ENCODE data around the gene TBC1D24. TPM values are rescaled to one million over a fixed set of nuclear protein-coding genes. Genes with fewer than 3 reads are reported as not detected.
"Not testable (repeated sequence)": the region's sequence is repeated elsewhere in the genome, so short reads cannot be mapped to it uniquely, and the experiment has no call there.

TBC1D24 gene
- total RNA-seq, 2 donors from 2014 or later, result 11.4 to 13.3 TPM

DNA sequence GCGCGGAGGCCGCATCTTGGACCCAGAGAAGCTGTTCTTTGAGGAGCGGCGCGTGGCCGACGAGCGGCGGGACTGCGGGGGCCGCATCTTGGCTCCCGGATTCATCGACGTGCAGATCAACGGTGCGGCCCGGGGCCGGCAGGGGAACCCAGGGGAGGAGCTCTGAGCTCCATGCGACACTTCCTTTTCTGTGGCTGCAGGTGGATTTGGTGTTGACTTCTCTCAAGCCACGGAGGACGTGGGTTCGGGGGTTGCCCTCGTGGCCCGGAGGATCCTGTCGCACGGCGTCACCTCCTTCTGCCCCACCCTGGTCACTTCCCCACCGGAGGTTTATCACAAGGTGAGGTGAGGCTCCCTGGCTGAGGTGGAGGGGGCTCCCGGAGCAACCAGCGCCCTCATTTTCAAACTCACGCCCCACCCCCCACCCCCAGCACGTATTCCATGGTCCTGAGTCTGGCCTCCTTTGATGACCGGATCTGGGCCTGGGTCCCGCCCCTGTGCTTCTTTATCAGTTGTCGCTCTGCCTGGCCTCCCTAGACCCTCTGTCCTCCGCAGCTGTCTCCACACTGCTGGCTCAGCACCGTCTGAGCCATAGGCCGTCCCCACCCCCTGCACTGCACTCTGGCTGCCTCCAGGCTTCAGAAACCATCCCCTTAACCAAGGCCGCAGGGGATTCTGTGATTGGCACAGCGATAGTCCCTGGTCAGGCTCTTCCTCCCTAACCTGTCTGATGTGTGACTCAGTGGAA lies 46.0 kb downstream of the TBC1D24 start:
- intact Hi-C loops (cut with DNase I), result loop anchor here in 1 of 2 donors (10.0 kb wide), 1 partner anchor 316 kb away; the partner anchor contains the start of gene MLST8
- DNase-seq (ENCODE audit: low spot score), result peak; percentile 89

DNA sequence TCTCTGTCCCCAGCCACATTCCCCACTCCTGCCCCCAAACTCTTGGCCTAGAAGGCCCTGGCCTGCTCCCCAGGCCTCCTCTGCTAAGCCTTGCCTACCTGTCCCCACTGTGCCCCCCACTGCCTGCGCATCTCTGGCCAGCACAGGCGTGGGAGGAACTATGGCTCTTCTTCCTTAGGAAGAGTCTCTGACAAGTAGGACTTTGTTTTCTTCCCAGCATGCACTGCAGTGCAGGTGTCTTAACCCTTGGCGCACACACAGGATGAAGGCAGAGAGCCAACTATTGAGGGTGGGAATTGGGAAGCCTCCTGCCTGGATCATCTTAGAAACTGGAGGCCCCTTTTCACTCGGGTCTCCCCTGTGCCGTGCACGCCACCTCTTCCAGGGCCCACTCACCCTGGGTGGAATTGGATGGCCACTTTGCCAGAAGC lies 48.9 kb downstream of the TBC1D24 start:
- intact Hi-C loops (cut with DNase I), result loop anchor here in 1 of 2 donors (10.0 kb wide), 1 partner anchor 319 kb away; the partner anchor contains the start of gene MLST8
- no peak for DNase-seq (ENCODE audit: low spot score)

DNA sequence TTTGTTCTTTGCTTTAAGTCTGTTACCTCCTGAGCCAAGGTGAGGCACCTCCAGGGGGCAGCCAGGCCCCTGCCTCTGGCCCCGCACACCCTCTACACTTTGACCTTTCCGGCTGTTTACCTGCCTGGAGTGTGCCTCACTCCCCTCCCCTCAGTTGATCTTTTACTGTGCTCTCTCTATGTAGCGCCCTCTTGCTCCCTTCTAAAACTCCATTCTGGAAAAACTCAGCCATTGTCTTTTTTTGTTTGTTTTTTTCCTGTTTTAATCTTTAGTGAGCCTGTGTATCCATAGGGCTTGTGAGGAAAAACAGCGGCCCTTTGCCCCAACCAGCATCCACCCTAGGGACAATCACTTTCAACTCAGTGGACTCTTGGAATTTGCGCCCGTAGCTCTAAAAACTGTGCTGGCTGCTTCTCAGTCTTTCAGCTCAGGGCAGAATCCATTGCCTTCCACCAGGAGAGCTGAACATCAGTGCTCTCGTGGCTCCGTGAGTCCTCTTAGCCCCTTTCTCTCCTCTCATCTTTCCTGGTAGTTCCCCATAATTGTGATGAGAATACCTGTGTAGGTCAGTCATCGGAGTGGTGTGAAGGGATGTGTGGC lies 49.5 kb downstream of the TBC1D24 start:
- DNase-seq (ENCODE audit: low spot score), result no peak
- intact Hi-C loops (cut with DNase I), result loop anchor here in 1 of 2 donors (10.0 kb wide), 1 partner anchor 320 kb away; the partner anchor contains the start of gene MLST8

DNA sequence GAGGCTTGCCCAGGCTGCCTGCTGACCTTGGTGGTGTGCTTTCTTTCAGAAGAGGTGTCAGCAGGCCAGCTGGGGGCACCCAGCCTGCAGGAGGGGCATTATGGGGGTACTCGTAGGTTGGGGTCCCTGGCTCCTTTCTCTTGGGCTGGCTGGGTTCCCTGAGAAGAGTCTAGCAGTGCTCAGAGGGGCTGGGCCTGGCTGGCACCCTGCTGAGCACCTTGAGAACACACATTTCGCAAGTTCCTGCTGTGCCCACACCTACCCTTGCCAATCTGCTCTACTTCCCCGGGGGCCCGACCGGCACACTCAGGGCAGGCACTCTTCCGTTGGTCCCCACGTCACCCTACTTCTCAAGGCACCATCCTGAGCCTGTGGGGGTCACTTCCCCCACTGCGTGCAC lies 51.2 kb downstream of the TBC1D24 start:
- DNase-seq (ENCODE audit: low spot score), result no peak
- intact Hi-C loops (cut with DNase I), result loop anchor here in 1 of 2 donors (10.0 kb wide), 1 partner anchor 321 kb away; the partner anchor contains the start of gene MLST8

DNA sequence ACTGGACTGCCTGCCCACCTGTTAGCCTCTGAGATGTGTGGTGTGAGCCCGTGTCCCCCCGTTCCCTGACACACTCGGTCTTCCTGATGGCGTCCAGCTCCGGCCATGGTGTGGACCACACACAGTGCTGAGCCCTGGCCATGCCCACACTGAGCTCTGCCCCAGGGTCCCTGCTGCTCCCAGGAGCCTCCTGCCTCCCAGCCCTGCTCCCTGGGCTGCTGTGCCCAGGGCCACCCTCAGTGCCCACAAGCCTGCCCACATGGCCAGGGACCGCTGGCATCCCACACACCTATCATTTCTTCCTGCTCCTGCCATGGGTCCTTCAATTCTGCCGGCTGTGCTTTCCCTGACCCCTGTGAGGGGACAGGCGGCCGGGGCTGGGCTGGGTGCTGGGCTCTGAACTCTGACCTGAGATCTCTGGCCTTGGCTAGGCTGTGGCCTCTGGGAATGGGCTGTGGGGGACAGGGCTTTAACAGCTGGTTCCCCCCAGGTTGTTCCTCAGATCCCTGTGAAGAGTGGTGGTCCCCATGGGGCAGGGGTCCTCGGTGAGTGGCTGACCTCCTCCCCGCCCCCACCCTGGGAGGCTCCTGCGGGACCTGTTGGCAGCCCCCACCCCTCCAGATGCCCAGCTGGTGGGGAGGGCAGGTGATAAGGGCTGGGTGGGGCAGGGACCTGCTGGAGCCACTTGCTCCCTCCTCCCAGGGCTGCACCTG lies 52.3 kb downstream of the TBC1D24 start:
- DNase-seq (ENCODE audit: low spot score), result no peak
- intact Hi-C loops (cut with DNase I), result loop anchor here in 1 of 2 donors (10.0 kb wide), 1 partner anchor 322 kb away; the partner anchor contains the start of gene MLST8

DNA sequence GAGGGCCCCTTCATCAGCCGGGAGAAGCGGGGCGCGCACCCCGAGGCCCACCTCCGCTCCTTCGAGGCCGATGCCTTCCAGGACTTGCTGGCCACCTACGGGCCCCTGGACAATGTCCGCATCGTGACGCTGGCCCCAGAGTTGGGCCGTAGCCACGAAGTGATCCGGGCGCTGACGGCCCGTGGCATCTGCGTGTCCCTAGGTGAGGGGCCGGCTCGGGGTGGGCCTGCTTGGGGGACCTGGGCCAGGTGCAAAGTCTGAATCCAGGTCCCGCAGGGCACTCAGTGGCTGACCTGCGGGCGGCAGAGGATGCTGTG lies 52.8 kb downstream of the TBC1D24 start:
- intact Hi-C loops (cut with DNase I), result loop anchor here in 1 of 2 donors (10.0 kb wide), 1 partner anchor 323 kb away; the partner anchor contains the start of gene MLST8
- DNase-seq (ENCODE audit: low spot score), result no peak

DNA sequence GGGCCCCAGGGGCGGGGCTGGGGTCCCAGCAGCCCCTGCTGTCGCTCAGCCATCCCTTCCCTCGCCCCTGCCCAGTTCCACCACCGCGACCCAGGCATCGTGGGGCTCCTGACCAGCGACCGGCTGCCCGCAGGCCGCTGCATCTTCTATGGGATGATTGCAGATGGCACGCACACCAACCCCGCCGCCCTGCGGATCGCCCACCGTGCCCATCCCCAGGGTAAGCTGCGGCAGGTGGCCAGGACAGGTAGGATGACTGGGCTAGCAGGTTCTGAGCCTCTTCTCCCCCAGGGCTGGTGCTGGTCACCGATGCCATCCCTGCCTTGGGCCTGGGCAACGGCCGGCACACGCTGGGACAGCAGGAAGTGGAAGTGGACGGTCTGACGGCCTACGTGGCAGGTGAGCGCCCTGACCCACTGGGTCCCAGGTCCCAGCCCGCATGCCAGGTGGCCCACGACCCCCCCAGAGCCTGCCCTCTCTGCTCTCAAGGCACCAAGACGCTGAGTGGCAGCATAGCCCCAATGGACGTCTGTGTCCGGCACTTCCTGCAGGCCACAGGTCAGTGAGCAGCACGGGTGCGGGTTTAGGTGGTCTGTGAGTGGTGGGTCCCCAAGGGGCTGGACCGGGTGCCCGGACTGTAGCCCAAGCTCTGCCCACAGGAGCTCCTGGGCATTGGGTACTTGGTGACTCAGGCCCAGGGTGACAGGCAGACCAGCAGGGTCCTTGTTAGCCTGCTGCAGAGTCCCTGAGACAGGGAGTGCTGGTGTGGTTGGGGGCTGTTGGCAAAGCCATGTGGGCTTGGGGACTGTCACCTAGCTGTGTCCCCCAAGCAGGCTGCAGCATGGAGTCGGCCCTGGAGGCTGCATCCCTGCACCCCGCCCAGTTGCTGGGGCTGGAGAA lies 53.5 kb downstream of the TBC1D24 start:
- DNase-seq (ENCODE audit: low spot score), result no peak

DNA sequence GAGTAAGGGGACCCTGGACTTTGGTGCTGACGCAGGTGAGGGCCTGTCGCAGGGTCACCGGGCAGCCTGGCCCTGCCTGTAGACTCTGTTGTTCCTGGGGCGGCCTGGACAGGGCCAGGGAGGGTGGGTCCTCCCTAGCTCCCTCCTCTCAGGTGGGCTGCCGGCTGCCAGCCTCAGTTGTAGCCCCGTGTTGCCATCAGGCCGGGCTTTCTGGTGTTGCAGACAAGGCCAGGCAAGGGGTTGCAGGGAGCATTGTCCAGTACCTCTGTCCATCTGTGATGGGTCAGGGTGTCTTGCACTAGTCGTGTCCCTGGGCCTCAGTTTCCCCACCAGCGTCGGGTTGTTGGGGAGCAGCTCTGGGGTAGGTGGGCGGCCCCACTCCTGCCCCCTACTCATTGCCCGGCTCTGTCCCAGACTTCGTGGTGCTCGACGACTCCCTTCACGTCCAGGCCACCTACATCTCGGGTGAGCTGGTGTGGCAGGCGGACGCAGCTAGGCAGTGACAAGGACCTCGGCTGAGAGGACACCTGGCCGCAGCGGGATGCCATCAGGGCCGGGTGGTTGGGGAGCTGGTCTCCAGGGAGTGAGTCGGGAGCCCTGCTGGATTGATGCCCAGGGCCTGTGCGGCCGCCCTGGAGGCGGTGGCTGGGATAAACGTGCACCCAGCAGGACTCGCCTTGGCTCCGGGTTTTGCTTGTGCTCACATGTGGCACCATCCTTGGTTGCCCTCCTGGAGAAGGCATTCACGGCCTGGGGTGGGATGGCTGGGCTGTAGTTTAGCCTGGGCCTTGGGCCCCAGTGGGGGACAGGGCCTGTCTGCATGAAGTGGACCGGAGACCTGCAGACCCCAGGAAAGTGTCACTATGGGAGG lies 54.4 kb downstream of the TBC1D24 start:
- no peak for DNase-seq (ENCODE audit: low spot score)
- intact Hi-C loops (cut with DNase I), result loop anchor here in 1 of 2 donors (10.0 kb wide), 1 partner anchor 324 kb away; the partner anchor contains the start of gene MLST8

More for the DNA sequence above, 53.5 kb downstream of the TBC1D24 start:
- intact Hi-C loops (cut with DNase I), result loop anchor here in 1 of 2 donors (10.0 kb wide), 1 partner anchor 324 kb away; the partner anchor contains the start of gene MLST8

DNA sequence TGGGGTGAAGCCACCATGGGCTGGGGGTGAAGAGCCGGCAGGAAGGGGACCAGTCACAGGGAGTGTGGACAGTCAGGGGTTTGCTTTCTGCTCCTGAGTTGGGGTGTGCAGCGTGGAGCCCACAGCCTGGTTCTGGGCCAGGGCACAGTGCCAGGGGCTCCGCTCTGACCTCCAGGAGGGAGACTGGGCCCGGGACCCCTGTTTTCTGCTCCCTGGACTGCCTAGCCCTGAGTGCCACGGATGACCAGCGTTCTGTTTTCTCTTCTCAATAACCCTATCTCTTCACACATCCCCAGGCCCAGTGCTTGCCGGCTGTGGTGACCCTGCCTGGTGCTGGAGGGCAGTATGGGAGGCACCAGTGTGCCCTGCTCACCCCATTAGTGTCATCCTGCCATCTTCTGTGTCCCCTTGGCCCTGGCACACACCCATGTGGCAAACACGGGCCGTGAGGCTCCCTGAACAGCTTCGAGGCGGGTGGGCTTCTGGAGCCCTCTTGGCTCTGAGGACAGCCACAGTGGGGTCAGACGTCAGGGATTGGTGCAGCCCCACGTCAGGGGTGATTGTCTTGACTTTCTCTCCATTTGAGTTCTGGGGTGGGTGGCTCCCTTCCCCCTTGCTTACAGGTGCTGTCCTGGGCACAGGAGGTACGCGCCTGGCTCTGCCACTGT lies 55.2 kb downstream of the TBC1D24 start:
- intact Hi-C loops (cut with DNase I), result loop anchor here in 1 of 2 donors (10.0 kb wide), 1 partner anchor 325 kb away; the partner anchor contains the start of gene MLST8
- no peak for DNase-seq (ENCODE audit: low spot score)

DNA sequence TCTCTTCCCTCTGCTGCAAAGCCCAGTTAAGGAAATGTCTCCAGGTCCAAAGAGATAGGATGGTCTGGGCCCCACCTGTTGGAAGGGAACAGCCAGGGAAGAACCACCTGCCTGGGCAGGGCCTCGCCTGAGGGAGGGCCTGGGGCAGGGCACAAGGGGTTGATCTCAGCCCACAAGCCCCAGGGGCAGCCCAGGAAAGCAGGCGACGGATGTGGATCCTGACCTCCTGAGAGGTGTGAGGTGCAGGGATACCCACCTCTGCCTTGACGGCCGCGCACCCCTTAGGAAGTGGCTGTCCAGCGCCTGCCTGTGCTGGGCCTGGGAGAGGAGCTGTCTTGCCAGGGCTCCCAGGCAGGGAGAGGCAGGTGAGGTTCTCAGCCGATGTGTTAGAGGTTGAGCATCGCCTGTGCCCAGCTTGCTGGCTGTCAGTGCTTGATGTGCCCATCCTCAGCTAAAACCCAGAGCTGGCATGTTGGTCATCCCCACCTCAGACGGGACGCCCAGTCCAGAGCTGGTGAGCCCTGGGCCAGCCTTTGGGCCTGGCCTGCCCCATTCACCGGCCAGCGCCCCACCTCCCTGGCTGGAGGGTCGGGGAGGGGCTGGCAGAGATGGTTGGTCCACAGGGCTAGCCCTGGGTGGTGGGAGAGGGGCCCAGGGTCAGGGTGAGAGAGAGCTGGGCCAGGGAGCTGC lies 55.8 kb downstream of the TBC1D24 start:
- intact Hi-C loops (cut with DNase I), result no loop called here
- DNase-seq (ENCODE audit: low spot score), result no peak

DNA sequence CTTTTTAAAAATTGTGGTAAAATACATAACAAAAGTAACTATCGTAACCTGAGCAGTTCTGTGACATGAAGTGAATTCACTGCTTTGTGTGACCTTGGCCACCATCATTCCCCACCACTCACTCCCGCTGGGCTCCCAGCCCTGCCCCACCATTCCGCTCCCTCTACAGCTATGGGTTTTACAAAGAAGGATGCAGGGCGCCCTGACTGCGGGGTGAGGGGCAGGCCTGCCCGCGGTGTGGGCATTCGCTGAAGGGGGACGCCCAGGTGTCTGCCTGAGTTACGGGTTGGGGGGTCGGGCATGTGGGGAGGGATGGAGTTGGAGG lies 56.4 kb downstream of the TBC1D24 start, which contains the start of gene CEMP1:
Gene CEMP1 (minus strand): TSS at position 38 of the 325 bp plus-strand sequence. CDS start 335 bp downstream, outside the sequence.
- intact Hi-C loops (cut with DNase I), result no loop called here
- DNase-seq (ENCODE audit: low spot score), result no peak

DNA sequence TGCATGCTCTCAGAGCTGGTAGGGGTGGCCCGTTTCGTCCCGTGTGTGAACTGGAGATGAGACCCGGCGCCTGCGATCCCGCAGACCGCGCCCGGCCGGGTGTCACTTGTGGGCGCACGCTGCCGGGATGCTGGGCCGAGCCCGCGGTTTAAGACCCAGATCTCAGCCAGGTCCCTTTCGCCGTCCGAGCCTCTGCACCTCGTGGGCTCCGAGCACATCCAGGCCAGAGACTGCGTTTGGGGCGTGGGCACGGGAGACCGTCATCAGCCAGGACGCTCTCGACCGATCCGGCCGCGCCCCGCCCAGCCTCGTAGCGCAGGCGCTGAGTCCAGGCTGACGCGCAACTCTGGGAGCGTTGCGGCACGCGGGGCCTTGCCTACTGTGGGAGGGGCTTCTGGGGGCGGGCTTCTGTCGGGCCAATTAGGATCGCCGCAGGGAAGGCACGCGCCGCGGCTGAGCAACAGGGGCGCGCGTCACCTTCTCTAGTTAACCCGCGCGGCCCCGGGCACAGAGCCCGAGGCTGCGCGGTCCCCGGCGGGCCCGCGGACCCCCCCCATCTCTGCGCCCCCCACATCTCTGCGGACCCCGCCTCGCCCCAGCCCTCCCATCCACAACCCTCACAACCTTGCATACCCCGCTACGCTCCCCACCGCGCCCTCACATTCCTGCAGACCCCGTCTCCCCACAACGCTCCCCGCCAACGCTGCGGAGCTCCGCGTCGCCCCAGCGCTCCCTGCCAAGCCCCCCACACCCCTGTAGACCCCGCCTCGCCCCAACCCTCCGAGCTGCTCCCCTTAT lies 57.0 kb downstream of the TBC1D24 start:
- intact Hi-C loops (cut with DNase I), result no loop called here

DNA sequence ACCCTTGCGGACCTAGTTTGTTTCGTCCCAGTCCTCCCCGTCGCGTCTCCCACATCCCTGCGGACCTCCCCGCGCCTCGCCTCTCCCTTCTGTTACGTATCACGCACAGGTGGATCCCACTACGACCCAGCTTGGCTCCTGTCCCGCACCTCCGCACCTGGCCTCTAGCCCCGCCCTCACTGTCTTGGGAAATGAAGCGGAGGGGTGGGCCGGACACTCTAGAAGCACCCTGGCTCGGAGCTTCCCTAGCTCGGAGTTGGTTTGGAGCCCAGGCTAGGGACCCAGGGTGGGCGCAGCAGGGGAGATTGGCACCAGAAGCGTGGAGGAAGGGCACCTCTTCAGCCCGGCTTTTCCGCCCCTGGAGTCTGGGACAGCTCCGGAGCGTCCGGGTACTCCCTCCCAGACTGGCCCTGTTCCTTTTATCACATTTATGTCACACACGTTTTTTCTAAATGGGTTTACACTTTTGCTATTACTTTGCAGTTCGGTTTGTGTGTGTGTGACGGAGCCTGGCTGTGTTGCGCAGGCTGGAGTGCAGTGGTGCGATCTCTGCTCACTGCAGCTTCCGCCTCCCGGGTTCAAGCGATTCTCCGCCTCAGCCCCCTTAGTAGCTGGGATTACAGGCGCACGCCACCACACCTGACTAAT lies 57.7 kb downstream of the TBC1D24 start:
- DNase-seq (ENCODE audit: low spot score), result peak; percentile 86
- intact Hi-C loops (cut with DNase I), result no loop called here

More for the DNA sequence above, 57.0 kb downstream of the TBC1D24 start:
- peak; percentile 100 for DNase-seq (ENCODE audit: low spot score)

DNA sequence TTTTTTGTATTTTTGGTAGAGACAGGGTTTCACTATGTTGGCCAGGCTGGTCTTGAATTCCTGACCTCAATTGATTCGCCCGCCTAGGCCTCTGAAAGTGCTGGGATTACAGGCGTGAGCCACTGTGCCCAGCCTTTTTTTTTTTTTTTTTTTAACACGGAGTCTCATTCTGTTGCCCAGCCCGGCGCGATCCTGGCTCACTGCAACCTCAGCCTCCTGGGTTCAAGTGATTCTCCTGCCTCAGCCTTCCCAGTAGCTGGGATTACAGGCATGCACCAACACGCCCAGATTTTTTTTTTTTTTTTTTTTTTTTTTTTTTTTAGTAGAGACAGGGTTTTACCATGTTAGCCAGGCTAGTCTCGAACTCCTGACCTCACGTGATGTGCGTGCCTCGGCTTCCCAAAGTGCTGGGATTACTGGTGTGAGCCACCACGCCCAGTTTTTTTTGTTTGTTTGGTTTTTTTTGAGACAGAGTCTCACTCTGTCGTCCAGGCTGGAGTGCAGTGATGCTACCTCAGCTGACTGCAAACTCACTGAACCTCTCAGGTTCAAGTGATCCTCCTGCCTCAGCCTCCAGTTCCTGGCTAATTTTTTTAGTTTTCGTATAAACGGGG lies 58.3 kb downstream of the TBC1D24 start:
- DNase-seq (ENCODE audit: low spot score); intact Hi-C loops (cut with DNase I): not testable (repeated sequence)

DNA sequence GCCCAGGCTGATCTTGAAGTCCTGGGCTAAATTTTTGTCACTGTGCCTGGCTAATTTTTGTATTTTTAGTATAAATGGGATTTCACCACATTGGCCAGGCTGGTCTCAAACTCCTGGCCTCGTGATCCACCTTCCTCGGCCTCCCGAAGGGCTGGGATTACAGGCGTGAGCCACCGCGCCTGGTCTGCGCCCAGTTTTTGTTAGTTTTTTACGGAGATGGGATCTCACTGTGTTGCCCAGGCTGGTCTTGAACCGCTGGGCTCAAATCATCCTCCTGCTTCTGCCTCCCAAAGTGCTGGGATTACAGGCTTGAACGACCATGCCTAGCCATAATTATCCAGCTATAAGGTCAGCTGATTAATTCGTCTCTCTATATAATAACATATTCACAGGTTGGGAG lies 59.0 kb downstream of the TBC1D24 start:
- intact Hi-C loops (cut with DNase I), result no loop called here
- no peak for DNase-seq (ENCODE audit: low spot score)
